DMS 273 (cell line): ENCODE measurements around the gene KCNQ5.
"Not testable (repeated sequence)": the region's sequence is repeated elsewhere in the genome, so short reads cannot be mapped to it uniquely, and the experiment has no call there.

Experiments
- DNase-seq: peaks from one replicate; lab custom pipeline; 2025; ENCODE audit not compliant: unreplicated experiment; lab: John Stamatoyannopoulos, UW

KCNQ5 gene

DNA sequence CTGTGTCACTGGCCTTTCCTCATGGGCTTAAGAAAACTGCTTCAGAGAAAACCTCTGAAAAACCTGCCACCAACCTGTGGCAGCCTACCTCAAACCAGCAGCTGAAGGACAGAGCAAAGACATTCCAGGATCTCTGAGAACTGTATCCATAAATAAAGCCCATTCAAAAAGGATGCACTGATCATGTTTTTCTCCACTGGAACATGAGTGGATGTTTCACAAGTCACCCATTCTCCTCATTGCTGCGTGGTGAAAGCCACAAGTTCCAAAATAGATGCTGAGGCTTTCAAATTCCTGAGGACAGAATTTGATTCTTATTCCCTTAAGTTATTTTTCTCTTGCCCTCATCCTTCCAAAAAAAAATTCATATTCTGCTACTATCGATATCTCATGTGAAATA is 322.8 kb downstream of the KCNQ5 start:
- DNase-seq = no peak

DNA sequence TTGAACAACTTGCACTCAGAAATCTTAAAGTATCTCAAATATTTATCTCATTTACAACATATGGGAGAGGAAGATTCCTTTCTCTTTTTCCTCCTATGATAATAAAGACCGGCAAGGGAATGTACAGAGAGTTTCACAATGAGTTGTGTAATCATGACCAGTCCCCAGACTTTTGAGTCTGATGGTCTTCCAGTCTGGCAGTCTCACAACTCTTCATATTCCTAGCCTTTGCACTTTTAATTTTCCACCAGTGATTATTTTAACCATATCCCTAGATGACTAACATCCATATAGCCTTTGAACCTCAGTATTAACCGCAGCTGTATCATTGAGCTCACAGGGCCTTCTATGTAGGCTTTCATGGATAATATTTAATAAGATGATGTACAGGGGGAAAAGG is 324.9 kb downstream of the KCNQ5 start:
- DNase-seq = no peak

DNA sequence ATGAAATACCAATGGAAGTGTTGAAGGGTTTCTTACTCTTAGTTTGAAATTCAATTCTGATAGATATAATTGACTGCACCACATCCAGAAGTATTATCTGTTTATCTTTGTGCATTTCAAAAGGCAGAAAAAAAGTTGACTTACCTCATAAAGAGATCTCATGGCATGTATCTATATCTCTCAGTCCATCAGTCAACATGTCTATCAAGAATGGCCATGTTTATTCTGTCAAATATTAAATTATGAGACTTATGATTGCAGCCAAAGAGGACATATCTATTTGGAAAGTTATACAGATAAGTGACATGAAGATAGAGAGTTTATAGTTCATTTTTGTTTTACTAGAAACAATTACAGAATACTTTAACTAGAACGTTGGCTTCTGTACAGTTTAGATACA is 325.7 kb downstream of the KCNQ5 start:
- DNase-seq = no peak

DNA sequence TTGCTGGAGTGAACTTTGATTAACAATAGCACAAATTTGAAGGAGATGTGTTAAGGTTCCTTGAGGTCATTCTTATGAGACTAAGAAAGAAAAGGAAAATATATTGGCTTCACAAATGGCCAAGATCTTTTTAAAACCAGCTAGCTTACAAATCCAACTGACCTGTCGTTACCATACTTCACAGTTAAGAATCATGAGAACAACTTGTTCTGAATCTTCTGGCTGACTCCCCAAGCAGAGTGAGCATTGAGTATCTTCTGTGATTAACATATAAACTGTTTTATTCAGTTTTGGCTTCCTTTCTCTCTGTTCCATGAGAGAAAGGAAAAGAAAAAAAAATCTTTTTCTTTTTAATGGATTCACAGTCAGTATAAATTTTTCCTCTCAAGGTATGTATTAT is 326.3 kb downstream of the KCNQ5 start:
- no peak for DNase-seq

DNA sequence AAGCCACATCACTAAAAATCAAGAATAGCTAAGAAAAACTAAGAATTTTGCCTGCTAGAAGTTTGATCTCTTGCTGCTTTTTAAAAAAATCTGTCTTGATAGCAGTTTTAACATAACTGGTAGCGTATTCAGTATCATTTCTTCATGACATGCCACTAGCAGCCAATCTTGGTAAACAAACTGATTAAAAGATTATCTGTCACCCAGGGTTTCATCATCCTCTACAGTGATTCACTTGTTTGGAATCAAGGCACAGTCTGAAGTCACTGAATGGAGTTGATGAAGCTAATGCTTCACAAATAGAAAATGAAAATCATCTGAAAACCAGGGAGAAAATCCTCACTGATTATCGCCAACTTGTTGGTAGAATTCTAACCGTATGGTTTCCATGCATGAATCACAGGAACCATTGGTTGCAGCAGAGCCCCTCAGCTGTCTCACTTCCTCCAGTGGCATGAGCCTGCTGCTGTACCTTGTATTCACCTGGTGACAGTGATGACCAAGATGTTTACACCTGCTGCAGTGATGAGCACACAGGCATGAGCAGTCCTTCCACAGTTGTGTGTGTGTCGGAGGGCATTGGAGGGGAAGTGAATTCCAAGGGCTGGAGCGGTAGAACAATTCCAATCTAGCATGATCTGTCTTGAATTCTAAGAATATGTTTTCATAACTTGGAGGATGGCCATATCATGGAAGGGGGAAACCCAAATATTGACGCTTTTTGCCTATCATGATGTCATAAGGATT is 328.4 kb downstream of the KCNQ5 start:
- DNase-seq = no peak

DNA sequence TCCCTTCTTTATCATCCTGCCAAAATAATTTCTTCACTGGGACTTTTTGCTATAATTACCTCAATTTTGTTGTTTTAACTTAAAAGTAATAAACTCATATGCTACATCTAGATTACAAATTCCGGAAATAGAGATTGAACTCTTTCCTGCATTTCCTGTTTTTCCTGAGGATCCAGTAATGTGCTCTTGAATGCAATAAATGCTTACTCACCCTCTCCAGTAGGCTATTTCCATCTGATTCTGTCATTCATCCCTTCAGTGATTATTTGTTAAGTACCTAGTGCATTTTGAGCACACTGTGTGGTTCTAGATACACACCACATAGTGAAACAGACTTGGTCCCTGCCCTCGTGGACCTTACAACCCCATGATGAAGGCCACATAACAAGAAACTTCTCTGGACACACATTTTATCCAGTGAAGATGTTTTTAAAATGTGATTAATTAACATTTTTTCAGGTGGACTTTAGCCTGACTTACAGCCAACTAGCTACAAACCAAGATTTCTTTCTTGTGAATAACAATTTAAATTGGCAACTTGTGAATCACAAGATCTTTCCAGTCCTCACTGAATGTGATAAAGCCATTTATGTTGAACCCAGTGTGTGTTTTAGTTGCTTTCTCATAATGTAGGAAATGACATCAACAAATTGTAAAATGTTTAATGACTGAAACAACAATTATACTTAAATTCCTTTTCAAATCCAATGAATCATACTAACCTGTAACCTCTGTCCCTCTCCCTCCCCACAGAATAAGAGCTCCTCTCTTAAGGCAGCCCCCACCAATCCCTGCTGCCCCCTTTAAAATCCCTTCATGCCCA is 331.2 kb downstream of the KCNQ5 start:
- no peak for DNase-seq

DNA sequence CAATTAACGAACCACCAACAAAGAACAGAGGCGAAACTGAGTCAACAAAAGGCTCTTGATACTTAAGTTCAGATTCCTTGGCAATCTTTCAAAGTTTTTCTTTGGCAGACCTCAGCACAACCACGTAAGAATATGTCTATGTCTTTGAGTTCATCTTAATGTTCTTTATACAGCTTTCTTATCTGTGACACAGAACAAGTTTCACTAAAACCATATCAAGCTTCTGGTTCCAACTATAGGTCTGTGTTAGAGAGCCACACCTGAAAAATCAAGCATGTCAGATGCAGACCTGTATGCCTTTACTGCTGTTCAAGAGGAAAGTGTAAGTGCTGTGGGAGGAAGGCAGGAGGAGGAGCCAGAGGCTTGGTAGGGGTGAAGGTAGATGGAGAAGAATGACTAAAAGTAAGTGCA is 332.1 kb downstream of the KCNQ5 start:
- DNase-seq = peak; percentile 3

DNA sequence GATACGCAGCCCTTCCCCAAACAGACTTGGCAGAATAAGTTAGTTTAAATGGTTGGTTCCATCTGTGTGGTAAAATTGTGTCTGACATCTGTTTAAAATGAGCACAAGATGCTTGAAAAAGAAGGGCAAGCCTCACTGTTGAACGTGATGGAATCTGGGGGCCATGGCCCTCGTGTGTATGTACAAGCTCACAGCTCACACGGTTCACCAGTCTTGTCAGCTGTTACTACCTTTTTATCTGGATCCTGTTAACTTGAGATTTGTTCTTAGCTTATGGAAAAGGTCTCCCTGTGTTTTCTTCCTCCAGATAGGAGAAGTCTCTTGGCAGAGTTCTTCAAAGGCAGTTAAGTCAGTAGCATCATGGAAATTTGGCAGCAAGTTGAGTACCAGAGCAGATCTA is 332.9 kb downstream of the KCNQ5 start:
- DNase-seq = no peak

DNA sequence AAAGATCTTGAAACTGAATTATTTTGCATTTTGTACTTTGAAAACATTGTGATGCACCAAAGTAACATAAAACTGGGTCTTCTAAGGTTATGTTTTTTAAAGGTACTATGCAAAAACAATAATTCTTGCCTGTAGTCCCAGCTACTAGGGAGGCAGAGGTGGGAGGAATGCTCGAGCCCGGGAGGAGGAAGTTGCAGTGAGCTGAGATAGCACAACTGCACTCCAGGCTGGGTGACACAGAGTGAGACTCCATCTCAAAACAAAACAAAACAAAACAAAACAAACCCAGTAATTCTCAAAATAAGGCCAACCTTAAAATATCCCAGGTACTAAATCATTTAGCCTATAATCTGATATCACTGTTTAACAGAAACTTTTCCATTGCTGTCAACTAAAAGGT is 333.8 kb downstream of the KCNQ5 start:
- DNase-seq = no peak

DNA sequence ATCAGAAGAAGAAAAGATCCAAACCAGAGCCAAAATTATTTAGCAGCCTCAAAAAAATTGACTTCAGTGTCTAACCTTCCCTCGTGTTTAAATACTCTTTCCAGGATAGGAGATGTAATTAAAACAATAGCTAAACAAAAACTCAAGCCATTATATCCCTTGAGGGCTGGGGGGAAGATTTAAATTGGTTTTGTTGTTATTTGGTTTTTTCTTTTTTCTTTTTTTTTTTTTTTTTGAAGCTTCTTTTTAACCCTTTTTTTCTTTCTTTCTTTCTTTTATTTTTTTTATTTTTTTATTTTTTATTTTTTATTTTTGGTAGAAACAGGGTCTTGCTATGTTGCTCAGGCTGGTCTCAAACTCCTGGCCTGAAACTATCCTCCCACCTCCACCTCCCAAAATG is 334.4 kb downstream of the KCNQ5 start:
- no peak for DNase-seq

DNA sequence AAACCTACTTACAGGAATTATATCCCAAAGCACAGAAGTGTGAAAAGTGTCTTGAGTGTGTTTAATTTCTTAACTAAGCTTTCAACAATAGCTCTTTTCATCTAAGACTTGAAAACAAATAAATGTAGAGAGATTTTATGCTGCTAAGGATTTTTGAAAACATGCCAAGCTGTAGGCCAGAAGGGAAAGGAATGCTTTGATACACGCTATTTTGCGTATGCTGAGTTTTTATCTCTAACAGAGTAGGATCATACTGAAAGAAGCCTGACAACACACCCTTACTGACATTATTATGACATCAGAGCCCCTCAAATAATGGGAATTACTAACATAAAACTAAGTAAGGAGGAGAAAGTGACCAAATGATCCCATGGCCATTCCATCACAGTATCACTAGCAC is 338.0 kb downstream of the KCNQ5 start:
- DNase-seq = no peak

DNA sequence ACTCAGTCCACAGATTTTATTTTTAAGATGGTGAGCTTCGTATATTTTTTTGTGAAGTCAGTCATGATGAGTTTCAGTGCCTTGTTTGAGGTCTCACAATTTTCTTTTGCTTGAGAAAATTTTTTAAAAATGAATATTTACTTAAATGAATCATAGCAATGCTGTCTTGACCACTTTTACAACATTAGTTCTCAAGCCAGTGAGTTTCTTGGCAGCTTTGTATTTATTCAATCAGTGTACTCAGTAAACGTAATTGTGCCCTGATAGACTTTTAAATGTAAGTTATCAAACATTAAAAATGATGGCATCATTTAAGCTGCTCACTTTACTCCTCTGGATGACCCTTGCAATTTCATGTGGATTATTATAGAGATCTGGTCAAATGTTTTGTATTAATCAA is 342.1 kb downstream of the KCNQ5 start:
- no peak for DNase-seq

DNA sequence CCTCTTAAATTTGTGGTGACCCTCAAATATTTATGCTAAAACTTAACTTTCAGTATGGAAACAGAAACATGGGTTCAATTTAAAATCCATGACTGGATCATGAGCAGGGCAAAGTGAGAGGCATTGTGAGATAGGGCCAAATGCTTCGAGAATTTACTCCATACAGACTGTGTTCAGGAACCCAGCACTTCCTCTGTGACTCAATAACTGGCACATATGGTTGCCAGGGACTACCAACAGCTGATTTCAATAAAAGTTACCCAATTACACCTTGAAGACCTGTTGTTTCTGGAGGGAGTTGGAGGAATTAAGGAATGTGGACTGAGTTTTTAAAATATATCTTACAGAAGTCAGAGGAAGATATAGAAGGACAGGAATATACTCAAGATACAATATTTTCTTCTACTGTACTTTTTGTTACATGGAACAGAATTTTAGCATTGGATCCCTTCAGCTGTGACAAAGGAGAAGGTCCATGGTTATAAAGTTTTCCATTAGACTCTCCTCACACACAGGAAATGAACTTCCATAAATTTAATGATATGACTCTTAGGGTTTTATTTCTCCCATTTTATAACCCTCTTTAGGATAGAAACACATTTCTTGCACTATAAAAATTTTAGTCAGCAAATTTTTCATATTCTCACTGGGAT is 344.9 kb downstream of the KCNQ5 start:
- DNase-seq = no peak

DNA sequence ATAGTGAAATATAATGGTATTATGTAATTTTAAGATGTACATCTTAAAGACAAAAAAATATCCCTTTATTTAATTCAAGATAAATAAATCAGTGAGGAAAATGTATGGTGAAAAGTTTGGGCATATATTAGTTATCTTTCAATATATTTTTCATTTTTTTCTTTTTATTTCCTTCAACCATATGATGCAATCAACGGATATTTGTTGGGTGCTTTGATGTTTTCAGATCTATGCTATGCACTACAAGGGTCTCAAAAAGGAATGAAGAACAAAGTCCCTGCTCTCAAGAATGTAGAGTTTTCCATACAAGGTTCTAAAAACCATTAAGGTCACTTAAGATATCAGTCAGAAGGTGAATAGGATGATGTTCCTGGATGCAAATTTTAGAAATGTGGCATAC is 345.5 kb downstream of the KCNQ5 start:
- no peak for DNase-seq

DNA sequence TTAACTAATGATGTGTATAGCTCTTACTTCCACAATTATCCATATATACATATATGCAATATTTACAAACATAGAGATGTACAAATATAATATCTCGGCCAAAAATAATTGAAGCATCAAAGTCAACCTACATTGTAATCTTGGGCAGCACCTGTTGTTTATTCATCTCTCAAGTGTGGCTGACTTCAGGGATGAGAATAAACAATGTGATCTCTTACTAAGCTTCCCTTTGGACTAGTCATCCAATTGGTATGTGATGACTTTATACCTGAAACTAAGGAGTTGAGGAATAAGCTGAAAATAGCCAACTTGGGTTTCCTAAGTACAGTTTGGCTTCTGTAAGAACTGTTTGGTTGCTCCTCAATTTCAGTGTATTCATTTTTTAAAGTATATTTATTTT is 346.8 kb downstream of the KCNQ5 start:
- no peak for DNase-seq

DNA sequence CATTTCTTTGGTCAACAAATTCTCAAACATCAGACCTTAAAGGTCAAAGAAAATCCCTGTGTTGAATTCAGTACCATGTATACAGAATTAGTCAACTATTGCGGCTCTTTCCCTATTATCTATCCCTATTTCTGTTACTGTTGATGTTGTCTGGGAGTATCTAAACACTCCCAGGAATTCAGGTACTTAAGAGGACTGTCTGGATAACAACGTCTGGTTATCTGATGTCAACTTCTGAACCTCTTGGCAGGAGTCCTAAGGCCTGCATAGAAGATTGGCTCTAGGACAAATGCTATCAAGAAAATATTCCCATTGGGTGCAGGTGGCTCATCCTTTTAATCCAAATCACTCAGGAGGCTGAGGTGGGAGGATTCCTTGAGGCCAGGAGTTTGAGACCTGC is 347.8 kb downstream of the KCNQ5 start:
- no peak for DNase-seq

DNA sequence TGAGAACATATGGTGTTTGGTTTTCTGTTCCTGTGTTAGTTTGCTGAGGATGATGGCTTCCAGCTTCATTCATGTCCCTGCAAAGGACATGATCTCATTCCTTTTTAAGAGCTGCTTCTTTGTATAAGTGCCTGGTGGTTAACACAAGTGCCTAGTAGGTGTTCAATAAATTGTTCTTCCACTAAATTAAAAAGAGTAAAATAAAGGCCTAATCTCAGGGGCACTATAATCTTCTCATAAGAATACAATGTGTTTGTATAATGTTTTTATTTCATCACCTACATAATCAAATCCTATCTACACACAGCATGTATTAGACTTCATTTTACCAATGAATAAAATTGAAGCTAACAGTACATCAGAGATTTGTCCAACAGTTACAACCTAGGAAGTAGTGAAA is 350.7 kb downstream of the KCNQ5 start:
- peak; percentile 17 for DNase-seq

DNA sequence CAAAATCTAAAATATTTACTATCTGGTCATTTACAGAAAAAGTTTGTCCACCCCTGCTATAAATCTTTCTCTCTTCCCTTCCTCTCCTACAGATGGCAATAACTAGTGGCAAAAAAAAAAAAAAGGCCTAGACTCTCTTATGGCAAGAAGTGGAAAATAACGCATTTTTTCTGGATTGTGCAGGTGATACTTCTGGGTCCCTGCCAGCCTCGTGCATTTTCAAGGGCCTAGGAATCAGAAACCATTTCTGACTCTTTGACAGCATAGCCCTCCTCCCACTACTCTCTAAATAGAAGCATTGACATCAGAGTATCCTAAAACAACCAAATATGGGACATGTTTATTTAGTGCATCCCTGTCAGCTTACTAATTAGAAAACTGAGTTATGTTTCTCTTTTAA is 352.4 kb downstream of the KCNQ5 start:
- peak; percentile 36 for DNase-seq

DNA sequence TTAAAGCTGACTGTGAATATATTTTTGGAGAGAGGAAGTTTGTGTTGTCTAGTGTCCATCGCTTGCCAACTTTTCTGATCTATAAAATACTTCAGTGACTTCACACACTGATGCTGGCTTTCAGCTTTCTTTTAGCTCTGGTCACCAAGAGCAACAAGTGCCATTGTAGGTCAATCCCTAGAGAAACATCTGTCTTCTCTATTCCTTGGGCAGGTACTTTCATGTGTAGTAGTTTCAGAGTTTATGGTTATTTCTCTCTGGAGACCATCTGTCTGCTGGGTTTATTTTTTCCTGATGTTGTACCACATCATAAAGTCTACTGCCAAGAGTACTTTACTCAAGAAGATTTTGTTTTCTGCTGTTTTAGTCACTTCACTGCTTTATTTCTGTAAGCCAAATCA is 353.5 kb downstream of the KCNQ5 start:
- DNase-seq = peak; percentile 20

DNA sequence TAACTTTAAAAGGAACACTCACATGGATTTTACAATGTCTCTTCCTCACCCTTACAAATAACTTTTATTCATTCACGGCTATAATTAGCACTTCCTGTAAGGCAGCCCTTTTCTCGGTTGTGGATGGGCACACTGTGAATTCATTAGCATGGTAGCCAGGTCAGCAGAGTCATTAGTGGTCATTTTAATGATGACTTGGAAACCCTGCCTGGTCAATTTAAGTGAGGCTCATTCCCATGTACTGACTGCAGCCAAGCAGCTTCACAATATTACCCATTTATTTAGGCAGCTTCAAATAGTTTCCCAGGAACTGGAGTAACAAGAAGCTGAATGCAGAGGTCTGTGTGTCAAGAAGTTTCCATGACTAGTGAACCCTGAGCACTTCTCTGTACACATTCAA is 354.6 kb downstream of the KCNQ5 start:
- no peak for DNase-seq

DNA sequence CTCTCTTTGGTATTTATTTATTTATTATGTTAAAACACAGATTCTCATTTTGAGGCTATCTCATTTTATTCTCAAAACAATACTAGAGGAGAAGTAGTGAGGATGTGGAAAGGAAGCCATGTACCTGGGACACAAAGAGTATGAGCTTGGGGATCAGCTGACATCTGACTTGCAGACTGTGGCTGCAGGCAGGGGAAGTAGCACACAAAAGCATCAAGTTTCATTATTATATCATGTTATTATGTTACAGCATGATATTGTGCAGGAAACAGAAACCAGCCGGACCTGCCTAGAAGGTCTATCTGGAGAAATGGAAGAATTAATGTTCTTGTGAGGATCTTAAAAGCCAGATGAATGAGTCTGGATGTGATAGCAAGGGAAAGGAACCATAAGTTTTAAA is 355.2 kb downstream of the KCNQ5 start:
- DNase-seq = no peak

DNA sequence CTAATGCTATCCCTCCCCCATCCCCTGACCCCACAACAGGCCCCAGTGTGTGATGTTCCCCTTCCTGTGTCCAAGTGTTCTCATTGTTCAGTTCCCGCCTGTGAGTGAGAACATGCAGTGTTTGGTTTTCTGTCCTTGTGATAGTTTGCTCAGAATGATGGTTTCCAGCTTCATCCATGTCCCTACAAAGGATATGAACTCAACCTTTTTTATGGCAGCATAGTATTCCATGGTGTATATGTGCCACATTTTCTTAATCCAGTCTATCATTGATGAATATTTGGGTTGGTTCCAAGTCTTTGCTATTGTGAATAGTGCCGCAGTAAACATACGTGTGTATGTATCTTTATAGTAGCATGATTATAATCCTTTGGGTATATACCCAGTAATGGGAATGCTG is 356.9 kb downstream of the KCNQ5 start:
- DNase-seq = not testable (repeated sequence)
